A673 (cell line): Measurements from ENCODE around the gene PRRG4.

Experiments used
- CTCF ChIP-seq: fragments of 300-800, 200-600 bp; sonication (generic); conservative IDR thresholded peaks from 2 replicates; pipeline ENCODE4 v1.5.1; 2017; ENCODE audit warnings: low read depth, mild to moderate bottlenecking, antibody characterized with exemption, low read length, moderate library complexity, mixed read lengths
- EZH2 ChIP-seq: fragments of 200-600 bp; sonication (generic); IDR thresholded peaks from 2 replicates; pipeline ENCODE4 v1.6.1; 2017; ENCODE audit warnings: borderline replicate concordance, low read depth, mild to moderate bottlenecking, mixed read lengths, antibody characterized with exemption, low read length; ENCODE audit not compliant: poor library complexity, severe bottlenecking

GRCh38 chr11:32847511-32847910 is 17.8 kb downstream of the PRRG4 start:
- TF ChIP-seq CTCF (no peak), EZH2 (no peak)
